ENCODE results near the gene SRC.

DNA sequence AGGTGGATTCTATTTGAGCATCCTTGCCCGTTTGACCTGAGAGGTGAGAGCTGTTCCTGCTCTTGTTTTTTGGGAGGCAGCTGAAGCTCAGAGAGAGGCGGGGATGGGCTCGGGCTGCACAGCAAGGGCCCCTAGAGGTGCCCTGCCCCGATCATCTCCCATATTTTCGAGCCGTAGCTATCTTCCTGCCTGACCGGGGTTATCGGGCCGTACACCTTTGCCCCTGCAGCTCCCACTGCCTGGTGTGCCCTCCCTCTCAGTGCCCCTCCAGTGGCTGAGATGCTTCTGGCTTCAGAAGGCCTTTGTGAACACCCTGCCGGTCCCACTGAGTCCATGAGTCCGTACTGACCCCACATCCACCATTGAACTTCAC is 6.7 kb downstream of the SRC start:
- TF ChIP-seq, protein P1, sequence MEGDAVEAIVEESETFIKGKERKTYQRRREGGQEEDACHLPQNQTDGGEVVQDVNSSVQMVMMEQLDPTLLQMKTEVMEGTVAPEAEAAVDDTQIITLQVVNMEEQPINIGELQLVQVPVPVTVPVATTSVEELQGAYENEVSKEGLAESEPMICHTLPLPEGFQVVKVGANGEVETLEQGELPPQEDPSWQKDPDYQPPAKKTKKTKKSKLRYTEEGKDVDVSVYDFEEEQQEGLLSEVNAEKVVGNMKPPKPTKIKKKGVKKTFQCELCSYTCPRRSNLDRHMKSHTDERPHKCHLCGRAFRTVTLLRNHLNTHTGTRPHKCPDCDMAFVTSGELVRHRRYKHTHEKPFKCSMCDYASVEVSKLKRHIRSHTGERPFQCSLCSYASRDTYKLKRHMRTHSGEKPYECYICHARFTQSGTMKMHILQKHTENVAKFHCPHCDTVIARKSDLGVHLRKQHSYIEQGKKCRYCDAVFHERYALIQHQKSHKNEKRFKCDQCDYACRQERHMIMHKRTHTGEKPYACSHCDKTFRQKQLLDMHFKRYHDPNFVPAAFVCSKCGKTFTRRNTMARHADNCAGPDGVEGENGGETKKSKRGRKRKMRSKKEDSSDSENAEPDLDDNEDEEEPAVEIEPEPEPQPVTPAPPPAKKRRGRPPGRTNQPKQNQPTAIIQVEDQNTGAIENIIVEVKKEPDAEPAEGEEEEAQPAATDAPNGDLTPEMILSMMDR (IDR thresholded peaks at IDR 0.05): no peak
- TF ChIP-seq EZH2 (IDR thresholded peaks at IDR 0.05) (no peak), EZH2phosphoT487 (IDR thresholded peaks at IDR 0.05) (no peak)
